GM21786 (cell line): ENCODE results near the gene WDR19.

Source experiments
- ATAC-seq: cut with Tn5 transposase; IDR thresholded peaks from one replicate; pipeline ENCODE4 v1.9.1; 2021; ENCODE audit not compliant: unreplicated experiment

Gene WDR19

DNA sequence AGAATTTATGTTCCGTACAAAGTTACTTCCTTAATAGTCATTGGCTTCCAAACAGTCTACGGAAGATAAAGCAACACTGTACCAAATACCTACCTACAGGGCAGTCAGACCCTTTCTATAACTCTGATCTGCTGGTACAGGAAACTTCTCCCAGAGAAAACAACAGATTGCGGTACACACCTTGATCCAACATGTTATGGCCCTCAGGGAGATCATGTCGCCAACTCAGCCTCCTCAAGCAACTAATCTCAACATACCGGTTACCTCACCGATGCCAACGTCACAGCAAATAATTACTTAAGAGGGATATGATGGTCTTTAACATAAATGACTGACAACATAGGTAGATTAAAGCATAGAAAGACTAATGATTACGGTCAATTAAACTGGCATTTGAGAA lies 113.5 kb downstream of the WDR19 start:
- ATAC-seq, result no peak

DNA sequence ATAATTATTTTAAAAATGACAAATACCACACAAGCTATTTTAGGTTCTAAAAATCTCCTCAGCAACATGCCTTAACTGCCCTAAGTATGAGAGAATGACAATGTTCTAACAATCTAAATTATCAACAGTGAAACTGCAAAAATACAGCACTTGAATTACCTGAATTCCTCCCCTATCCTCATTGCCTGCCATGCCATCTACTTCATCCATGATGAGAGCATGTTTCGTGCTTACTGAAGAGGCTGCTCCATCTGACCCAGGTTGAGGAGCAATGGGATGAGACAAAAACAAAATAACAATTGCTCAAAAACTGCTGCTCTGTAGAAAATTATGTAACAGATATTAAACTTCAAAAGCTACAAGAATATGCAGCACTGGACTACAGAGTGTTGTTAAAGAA lies 120.6 kb downstream of the WDR19 start:
- no peak for ATAC-seq

DNA sequence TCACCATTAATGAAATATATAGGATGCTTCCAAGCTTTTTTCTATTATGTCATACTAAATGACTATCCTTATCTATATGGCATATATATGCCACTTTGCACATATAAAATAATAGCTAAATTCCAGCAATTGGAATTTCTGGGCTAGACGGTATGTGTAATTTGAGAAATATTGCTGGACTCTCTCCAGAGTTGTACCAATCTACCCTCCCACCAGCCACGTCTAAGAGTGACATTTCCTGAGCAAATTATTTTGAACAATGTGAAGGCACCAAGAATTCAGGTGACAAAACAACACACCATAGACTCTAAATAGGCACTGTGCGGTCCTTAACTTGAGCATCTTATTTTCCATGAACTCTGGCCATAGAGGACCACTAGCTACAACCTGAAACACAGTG lies 121.5 kb downstream of the WDR19 start:
- ATAC-seq, result no peak

DNA sequence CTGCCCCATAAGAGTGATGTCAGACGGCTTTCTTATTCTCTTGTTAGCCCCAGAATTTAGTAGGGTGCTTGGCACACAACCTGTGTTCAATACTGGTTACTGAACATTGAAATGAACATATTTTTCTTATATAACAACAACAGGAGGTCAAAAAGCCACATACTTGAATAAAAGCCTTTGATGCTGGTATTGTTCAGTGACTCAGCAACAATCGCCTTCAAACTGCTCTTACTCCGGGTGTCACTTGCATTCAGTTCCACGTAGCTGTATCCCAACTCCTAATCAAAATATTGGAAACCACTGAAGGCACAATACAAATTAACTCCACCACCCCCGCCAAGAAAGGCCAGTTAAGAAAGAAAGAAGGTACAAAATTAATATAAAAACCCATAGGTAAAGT lies 122.3 kb downstream of the WDR19 start:
- ATAC-seq, result no peak

DNA sequence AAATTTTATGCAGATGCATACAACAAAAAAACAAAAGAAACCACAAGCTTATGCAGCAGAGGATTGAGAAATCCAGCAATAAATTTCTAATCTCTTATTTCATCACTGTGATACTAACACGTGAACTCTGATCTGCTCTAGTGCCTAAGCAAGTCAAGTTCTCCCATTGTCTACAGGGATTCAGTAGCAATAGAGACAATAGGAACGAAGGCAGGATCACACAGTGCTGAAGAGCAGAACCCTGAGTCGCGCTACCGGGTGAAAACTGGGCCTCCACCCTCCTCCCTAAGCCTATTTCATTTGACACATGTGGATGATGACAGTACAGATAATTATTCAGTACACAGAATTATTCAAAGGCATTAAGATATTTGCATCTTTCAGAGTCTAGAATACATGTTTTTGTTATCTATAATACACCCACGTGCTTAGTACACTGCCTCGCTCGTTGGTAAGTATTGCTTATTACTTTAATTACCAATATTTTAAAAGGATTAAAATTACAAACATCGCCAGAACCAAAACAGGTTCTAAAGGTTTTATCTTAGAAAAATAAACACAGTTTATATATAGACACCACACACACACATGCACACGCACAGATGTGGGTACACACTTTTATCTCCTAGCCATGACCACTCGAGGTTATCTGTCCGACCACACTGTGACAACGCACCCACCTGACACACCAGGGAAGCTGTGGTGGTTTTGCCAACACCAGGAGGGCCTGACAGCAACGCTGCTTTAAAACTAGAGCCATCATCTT lies 123.8 kb downstream of the WDR19 start:
- ATAC-seq, result no peak

DNA sequence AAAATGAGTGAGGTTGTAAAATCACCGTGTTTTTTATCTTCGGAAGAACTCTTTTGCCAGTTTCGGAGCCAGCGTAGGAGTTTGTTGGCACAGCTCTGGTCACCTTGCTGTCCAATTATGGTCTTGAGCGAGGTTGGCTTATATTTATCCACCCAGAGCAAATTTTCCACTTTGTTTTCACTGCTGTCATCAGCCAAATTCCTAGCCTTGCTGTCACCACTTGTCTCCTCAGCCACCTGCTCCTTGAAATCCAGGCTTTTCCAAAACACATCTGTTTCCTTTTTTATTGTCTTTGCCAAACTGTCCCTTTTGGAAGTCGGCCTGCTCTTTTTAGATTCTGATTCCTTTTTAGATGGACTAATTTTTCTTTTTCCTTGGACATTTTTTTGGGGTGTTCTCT lies 126.3 kb downstream of the WDR19 start:
- ATAC-seq, result no peak

DNA sequence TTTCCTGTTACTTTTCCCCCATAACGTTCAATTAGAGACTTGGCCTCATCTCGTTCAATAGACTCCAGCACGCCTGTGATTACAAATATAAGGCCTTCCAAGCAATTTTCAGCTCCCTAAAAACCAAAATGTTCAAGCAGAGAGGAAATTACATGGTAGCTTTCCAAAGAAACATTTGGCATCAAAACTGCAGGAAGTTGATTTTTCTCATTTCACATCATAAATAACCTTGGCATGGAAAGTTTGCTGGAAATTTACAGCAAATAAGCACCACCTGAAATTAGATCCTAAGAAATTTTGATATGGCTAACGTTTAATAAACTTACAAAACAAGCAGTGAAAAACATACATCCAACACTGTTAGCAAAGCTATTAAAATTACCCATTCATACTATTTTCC lies 130.5 kb downstream of the WDR19 start:
- no peak for ATAC-seq

DNA sequence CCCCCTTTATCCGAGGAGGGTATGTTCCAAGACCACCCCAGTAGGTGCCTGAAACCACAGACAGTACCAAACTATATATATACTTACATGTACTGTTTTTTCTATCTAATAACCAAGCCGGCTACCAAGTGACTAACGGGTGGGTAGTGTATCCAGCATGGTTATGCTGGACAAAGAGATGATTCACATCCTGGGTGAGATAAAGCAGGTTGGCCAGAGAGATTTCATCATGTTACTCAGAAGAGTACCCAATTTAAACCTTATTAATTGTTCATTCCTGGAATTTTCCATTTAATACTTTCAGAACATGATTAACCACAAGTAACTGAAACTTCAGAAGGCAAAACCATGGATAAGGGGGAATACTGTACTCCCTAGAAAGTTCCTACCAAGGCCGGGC lies 137.3 kb downstream of the WDR19 start:
- ATAC-seq, result no peak

DNA sequence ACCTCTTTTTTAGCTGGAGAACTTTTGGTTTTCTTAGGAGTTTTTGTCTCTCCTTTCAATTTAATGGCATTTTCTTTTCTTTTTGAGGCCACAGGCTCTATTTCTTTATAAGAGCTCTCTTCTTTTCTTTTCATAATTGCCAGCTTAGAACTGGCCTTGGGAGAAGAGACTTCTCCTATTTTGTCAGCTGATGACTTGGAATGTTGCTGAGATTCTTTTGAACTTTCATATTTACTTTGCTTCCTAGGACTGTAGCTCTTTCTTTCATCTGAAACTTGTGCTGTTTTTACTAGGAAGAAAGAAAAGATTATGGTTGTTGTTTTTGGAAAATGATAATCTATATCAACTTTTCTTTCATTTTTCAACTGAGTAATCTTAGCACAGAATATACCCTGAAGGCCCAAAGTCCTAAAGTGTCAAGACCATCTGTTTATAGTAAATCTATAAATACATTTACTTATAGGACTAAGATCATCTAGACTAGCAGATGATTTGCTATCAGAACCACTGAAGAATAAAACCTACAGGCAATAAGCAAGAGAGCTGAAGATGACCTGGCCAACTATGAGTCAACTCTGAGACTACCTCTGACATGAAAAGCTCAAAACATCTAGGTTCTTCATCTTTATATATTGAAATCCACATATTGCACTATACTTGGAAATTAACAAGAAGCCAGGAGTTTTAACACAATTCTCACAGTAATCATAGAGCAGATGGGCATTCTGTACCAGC lies 138.2 kb downstream of the WDR19 start:
- no peak for ATAC-seq

DNA sequence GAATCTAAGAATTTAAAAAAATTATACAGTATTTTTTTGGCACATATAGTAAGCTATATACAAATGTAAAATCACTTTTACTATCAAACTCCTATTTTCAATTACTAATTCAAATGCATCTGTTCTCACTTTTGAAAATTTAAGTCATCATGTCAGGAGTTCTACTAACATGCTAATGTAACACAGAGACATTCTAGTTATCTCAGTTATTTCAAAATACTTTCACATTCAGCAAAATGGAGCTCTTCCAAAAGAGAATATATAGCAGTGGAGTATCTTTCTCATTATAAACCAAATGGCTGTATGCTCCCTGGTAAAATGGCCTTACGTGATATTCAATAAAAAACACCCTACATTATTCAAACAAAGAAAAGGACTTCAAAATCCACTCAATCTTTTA lies 141.5 kb downstream of the WDR19 start:
- no peak for ATAC-seq

DNA sequence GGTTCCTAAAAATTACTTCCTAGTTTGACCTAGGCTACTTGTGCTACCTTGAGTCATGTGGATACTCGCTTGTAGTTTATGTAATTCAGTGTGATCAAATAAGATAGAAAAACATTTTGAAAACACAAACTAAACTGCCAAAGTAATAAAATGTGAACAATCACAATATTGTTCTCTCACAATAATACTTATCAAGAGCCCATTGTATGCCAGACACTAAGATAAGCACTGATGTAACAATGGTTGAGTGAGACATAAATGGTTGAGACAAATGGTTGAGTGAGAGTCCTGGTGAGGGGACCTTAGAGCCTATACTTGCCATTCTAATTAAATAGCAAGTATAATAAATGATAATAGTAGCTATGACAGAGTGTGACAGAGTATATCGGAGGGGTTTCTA lies 142.1 kb downstream of the WDR19 start:
- ATAC-seq, result no peak

DNA sequence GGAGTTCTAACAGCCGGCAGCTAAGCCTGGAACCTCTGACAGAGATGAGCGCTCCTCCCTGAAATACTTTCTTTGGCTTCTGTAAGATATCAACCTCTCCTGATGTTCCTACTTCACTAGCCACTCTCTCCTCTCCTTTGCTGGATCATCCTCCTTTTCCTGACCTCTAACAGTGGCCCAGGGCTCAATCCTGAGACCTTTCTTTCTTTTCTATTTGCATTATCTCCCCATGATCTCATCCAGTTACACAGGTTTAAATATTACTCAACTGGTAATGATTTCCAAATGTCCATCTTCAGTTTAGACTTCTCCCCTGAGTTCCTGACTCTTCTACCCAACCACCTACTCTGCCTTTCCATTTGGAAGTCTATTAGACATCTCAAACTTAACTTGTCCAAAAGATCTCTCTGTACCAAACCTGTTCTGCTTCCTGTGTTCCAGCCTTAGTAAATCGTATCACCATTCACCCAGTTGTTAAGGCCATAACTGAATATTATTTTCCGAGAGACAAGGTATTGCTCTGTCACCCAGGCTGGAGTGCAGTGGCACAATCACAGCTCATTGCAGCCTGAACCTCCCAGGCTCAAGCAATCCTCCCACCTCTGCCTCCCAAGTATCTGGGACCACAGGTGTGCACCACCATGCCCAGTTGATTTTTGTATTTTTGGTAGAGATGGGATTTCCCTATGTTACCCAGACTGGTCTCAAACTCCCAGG lies 142.7 kb downstream of the WDR19 start:
- ATAC-seq, result no peak

DNA sequence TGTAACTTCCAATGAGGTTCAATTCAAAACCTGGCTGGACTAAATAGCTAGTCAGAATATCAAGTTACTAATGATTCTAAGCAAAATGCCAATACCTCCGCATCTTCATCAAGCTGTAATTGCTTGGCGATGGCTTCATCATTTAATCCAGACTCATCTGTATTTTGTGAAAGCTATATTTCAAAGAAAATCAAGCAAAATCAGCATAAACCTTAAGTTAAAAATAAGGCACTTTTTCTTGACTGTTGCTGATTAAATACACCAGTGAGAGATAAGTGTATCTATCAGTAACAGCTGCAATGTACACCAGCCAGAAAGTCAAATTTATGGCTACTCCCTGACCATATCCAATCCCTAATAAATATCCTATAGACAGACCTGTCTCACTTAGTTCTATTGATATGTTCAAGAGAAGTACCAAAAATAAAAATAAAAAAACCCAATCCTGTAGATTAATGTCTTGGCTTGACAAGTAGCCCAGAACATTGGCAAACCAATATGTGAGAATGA lies 144.2 kb downstream of the WDR19 start:
- no peak for ATAC-seq

DNA sequence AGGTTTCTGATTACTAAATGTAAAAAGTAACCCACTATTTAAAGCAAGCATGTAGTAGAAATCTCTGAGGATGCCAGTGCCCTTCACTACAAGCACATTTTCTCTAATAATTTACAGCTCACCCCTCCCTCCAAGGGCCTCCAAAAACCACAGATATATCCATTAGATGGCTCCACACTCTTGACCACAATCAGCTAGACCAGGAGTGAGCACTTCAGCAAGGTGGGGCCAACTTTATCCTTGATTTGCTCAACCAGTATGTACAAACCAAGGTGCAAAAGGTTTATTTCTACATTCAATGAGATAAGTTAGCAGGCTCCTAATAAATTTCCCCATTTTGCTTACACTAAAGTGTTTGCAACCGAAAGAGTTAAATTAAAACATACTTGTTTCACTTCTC lies 148.0 kb downstream of the WDR19 start:
- ATAC-seq, result no peak

DNA sequence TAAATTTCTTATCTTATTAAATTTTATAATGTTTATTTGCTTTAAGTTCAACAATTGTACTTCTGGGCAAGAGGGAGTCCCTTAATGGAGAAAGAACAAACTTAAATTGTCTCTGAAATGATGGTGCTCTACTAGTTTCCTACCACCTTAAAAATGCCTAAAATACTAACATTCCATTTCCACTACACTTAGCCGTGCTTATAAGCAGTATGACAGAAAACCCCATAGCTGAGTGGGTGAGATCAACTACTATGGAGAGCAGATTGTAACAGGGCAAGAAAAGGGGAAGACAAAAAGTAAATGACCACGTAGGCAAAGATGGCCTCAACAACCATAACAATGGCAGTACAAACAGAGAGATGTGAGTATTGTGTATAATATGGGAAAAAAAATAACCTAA lies 148.9 kb downstream of the WDR19 start:
- ATAC-seq, result no peak
